Measurements from ENCODE around the gene PARD3.

GRCh38 chr10:34786464-34786863 is 28.6 kb downstream of the PARD3 start:
- TF ChIP-seq CTCF (IDR thresholded peaks at IDR 0.05) (no peak), POLR2A (IDR thresholded peaks at IDR 0.05) (no peak)
